Measurements from ENCODE around the gene RGCC. TPM values are rescaled to one million over a fixed set of nuclear protein-coding genes. Genes with fewer than 3 reads are reported as not detected.
"Not testable (repeated sequence)": the region's sequence is repeated elsewhere in the genome, so short reads cannot be mapped to it uniquely, and the experiment has no call there.

RGCC gene
- total RNA-seq, 1 donor, result 101 TPM

- DNase-seq (ENCODE audit: low read depth), result no peak
- no peak for TF ChIP-seq CTCF (IDR thresholded peaks at IDR 0.05; ENCODE audit: insufficient read depth, low read depth, low read length)
- H3K4me3 ChIP-seq (ENCODE audit: low read depth, low read length), result no peak overlapping the region
These were observed 46.0 kb downstream of the RGCC start for GRCh38 chr13:41503356-41503755.

- not testable (repeated sequence) for H3K4me3 ChIP-seq (ENCODE audit: low read depth, low read length); DNase-seq (ENCODE audit: low read depth)
These were observed 47.3 kb downstream of the RGCC start for GRCh38 chr13:41504657-41505056.

GRCh38 chr13:41505209-41505835 lies 48.0 kb downstream of the RGCC start:
- no peak for TF ChIP-seq CTCF (IDR thresholded peaks at IDR 0.05; ENCODE audit: insufficient read depth, low read depth, low read length)
- DNase-seq (ENCODE audit: low read depth), result peak; percentile 94
- no peak overlapping the region for H3K4me3 ChIP-seq (ENCODE audit: low read depth, low read length)

GRCh38 chr13:41506312-41506711 lies 49.0 kb downstream of the RGCC start:
- peak; percentile 35 for DNase-seq (ENCODE audit: low read depth)
- no peak for TF ChIP-seq CTCF (IDR thresholded peaks at IDR 0.05; ENCODE audit: insufficient read depth, low read depth, low read length)
- no peak overlapping the region for H3K4me3 ChIP-seq (ENCODE audit: low read depth, low read length)

GRCh38 chr13:41509971-41510370 lies 52.6 kb downstream of the RGCC start:
- no peak for DNase-seq (ENCODE audit: low read depth)
- no peak overlapping the region for H3K4me3 ChIP-seq (ENCODE audit: low read depth, low read length)
- TF ChIP-seq CTCF (IDR thresholded peaks at IDR 0.05; ENCODE audit: insufficient read depth, low read depth, low read length), result no peak

GRCh38 chr13:41511827-41512226 lies 54.5 kb downstream of the RGCC start:
- TF ChIP-seq CTCF (IDR thresholded peaks at IDR 0.05; ENCODE audit: insufficient read depth, low read depth, low read length), result no peak
- no peak overlapping the region for H3K4me3 ChIP-seq (ENCODE audit: low read depth, low read length)
- no peak for DNase-seq (ENCODE audit: low read depth)

GRCh38 chr13:41512441-41512840 lies 55.1 kb downstream of the RGCC start:
- no peak for DNase-seq (ENCODE audit: low read depth)
- no peak for TF ChIP-seq CTCF (IDR thresholded peaks at IDR 0.05; ENCODE audit: insufficient read depth, low read depth, low read length)
- H3K4me3 ChIP-seq (ENCODE audit: low read depth, low read length), result no peak overlapping the region

Data from fibroblast of villous mesenchyme (primary cell).